ENCODE measurements around the gene PLOD1. TPM values are rescaled to one million over a fixed set of nuclear protein-coding genes. Genes with fewer than 3 reads are reported as not detected.

The PLOD1 gene
- total RNA-seq, 1 experiment from 2014 or later: 156 TPM

DNA sequence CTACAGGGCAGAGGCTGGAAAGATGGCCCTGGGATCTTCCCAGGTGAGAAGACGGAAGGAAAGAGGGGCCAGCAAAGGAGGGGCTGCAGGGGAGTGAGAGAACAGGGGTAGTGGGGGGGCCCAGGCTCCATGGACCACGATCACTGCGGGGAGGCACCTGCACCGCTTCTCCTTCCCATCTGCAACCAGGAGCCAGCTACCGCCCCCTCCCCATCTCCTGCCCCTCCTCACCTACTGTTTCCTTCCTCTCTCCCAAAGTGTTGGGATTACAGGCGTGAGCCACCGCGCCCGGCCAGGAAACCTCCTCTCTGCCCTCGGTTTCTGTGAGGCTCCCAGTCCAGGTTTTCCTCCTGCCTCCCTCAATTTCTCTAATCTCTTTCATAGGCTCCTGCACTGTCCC lies 27.6 kb upstream of the PLOD1 start:
- POLR2A ChIA-PET: no interaction called here
- TF ChIP-seq SIN3A (IDR thresholded peaks at IDR 0.05; ENCODE audit: borderline replicate concordance, insufficient read depth, low read depth, low read length) (no peak), TCF7L2 (IDR thresholded peaks at IDR 0.05; ENCODE audit: low read depth, low read length) (no peak), POLR2AphosphoS5 (IDR thresholded peaks at IDR 0.05; ENCODE audit: low read depth, low read length) (no peak)
- TF ChIP-seq, protein P1, sequence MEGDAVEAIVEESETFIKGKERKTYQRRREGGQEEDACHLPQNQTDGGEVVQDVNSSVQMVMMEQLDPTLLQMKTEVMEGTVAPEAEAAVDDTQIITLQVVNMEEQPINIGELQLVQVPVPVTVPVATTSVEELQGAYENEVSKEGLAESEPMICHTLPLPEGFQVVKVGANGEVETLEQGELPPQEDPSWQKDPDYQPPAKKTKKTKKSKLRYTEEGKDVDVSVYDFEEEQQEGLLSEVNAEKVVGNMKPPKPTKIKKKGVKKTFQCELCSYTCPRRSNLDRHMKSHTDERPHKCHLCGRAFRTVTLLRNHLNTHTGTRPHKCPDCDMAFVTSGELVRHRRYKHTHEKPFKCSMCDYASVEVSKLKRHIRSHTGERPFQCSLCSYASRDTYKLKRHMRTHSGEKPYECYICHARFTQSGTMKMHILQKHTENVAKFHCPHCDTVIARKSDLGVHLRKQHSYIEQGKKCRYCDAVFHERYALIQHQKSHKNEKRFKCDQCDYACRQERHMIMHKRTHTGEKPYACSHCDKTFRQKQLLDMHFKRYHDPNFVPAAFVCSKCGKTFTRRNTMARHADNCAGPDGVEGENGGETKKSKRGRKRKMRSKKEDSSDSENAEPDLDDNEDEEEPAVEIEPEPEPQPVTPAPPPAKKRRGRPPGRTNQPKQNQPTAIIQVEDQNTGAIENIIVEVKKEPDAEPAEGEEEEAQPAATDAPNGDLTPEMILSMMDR (IDR thresholded peaks at IDR 0.05): no peak
- TF ChIP-seq, protein P2, sequence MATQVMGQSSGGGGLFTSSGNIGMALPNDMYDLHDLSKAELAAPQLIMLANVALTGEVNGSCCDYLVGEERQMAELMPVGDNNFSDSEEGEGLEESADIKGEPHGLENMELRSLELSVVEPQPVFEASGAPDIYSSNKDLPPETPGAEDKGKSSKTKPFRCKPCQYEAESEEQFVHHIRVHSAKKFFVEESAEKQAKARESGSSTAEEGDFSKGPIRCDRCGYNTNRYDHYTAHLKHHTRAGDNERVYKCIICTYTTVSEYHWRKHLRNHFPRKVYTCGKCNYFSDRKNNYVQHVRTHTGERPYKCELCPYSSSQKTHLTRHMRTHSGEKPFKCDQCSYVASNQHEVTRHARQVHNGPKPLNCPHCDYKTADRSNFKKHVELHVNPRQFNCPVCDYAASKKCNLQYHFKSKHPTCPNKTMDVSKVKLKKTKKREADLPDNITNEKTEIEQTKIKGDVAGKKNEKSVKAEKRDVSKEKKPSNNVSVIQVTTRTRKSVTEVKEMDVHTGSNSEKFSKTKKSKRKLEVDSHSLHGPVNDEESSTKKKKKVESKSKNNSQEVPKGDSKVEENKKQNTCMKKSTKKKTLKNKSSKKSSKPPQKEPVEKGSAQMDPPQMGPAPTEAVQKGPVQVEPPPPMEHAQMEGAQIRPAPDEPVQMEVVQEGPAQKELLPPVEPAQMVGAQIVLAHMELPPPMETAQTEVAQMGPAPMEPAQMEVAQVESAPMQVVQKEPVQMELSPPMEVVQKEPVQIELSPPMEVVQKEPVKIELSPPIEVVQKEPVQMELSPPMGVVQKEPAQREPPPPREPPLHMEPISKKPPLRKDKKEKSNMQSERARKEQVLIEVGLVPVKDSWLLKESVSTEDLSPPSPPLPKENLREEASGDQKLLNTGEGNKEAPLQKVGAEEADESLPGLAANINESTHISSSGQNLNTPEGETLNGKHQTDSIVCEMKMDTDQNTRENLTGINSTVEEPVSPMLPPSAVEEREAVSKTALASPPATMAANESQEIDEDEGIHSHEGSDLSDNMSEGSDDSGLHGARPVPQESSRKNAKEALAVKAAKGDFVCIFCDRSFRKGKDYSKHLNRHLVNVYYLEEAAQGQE (IDR thresholded peaks at IDR 0.05; ENCODE audit: insufficient read depth in 1 of 2, low read depth in 2 of 2, low read length in 1 of 2): no peak
- DNase-seq (ENCODE audit: low read depth, low spot score): no peak
- Histone ChIP-seq H3K27ac (ENCODE audit: low read length) (peak overlapping the region; percentile 99), H3K27me3 (ENCODE audit: control insufficient read depth, insufficient read depth, low read length) (no peaks in the 10 kb centered on the region), H3K4me1 (ENCODE audit: control insufficient read depth, insufficient read depth, low read length) (peaks cover 8% of the 10 kb centered on the region; the same call in 1 of the 2 replicates), H3K36me3 (ENCODE audit: control insufficient read depth, insufficient read depth, low read length) (no peaks in the 10 kb centered on the region), H3K9me3 (ENCODE audit: control insufficient read depth, insufficient read depth, low read depth, low read length) (no peaks in the 10 kb centered on the region), H3K4me3 (ENCODE audit: low read depth in 2 of 2, low read length in 2 of 2) (no peak overlapping the region)
- no peak for ATAC-seq
- intact Hi-C loops (cut with micrococcal nuclease; ENCODE audit: unreplicated experiment) (no loop called here), in situ Hi-C loops (cut with HindIII; ENCODE audit: low pct_unique_long_range_greater_than_20kb, low sequenced_read_pairs) (no loop called here)
- CTCF ChIA-PET: no interaction called here
- no TSS peak for BruUV-seq (replicated peaks)

DNA sequence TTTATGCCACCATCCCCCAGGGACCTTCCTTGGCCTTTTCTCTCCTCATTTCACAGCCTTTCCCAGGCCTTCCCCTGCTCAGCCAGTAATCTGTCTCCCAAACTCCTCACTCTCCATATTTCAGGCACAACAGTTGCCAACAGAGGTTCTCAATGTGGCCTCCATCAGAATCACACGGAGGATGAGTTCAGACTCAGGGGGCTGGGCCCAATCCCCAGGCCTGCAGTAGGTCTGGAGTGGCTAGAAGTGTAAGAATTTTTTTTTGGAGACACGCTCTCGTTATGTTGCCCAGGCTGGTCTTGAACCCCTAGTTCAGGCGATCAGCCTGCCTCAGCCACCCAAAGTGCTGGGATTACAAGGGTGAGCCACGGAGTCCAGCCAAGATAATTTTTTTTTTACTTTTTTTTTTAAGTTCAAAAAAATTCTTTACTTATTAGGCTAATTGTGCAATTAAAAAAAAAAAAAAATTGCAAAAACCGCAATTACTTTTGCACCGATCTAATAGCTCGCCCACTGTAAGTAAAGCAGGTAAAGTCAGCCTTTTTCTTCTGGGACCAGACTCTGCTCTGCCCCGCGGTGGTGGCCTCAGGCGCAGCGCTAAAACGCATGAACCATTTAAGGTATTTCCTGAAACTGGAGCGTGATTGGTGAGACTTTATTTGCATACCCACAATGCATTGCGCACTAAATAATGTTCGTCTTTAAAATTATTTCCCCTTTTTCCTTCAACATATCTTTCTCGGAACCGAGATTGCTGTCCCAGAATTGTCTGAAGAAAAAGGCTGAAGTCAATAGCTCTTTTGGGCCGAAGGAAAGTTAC lies 27.0 kb upstream of the PLOD1 start:
- Histone ChIP-seq H3K27ac (ENCODE audit: low read length) (peak overlapping the region; percentile 99), H3K4me1 (ENCODE audit: control insufficient read depth, insufficient read depth, low read length) (peaks cover 8% of the 10 kb centered on the region; the same call in 1 of the 2 replicates), H3K27me3 (ENCODE audit: control insufficient read depth, insufficient read depth, low read length) (no peaks in the 10 kb centered on the region), H3K36me3 (ENCODE audit: control insufficient read depth, insufficient read depth, low read length) (no peaks in the 10 kb centered on the region), H3K9me3 (ENCODE audit: control insufficient read depth, insufficient read depth, low read depth, low read length) (no peaks in the 10 kb centered on the region), H3K4me3 (ENCODE audit: low read depth in 2 of 2, low read length in 2 of 2) (peak overlapping the region in 1 of 2 experiments; percentile 28; a peak in 2 of 4 replicates)
- peak; percentile 54 for ATAC-seq
- TF ChIP-seq, protein P1 (IDR thresholded peaks at IDR 0.05): no peak; the same call in 1 of the 2 replicates
- TF ChIP-seq, protein P2 (IDR thresholded peaks at IDR 0.05; ENCODE audit: insufficient read depth in 1 of 2, low read depth in 2 of 2, low read length in 1 of 2): no peak
- TF ChIP-seq TCF7L2 (IDR thresholded peaks at IDR 0.05; ENCODE audit: low read depth, low read length): no peak
- no peak for TF ChIP-seq POLR2AphosphoS5 (IDR thresholded peaks at IDR 0.05; ENCODE audit: low read depth, low read length)
- no peak for TF ChIP-seq SIN3A (IDR thresholded peaks at IDR 0.05; ENCODE audit: borderline replicate concordance, insufficient read depth, low read depth, low read length)
- in situ Hi-C loops (cut with HindIII; ENCODE audit: low pct_unique_long_range_greater_than_20kb, low sequenced_read_pairs) (no loop called here), intact Hi-C loops (cut with micrococcal nuclease; ENCODE audit: unreplicated experiment) (loop anchor here (1.0 kb wide), 1 partner anchor 60 kb away; no protein-coding TSS in a partner anchor)
- POLR2A ChIA-PET: interaction anchor here (0.6 to 1.8 kb wide), 23 partner anchors 8 to 1111 kb away, joined by 3 to 23 read pairs (median 5); partner anchors contain the start of genes CLCN6, MFN2, MIIP and MTHFR
- no TSS peak for BruUV-seq (replicated peaks)
- CTCF ChIA-PET: interaction anchor here (0.7 to 1.3 kb wide), 6 partner anchors 10 to 74 kb away, joined by 3 to 8 read pairs (median 4); no protein-coding TSS in a partner anchor
- DNase-seq (ENCODE audit: low read depth, low spot score): peak; percentile 92

Data from Panc1 (cell line).